Neural progenitor cell (in vitro differentiated cells): ENCODE data around the gene ADGRA1. TPM values are rescaled to one million over a fixed set of nuclear protein-coding genes. Genes with fewer than 3 reads are reported as not detected.
"Not testable (repeated sequence)": the region's sequence is repeated elsewhere in the genome, so short reads cannot be mapped to it uniquely, and the experiment has no call there.

Experiments
- DNase-seq: peaks from one replicate; pipeline ENCODE4 v3.0.0-alpha.2; 2016; ENCODE audit warnings: low spot score
- H2AFZ ChIP-seq: fragments of 200-600 bp; sonication (generic); replicated peaks from 2 replicates; pipeline ENCODE4 v1.6.1; 2016; ENCODE audit warnings: antibody characterized with exemption
- H3F3A ChIP-seq: fragments of 200-600 bp; sonication (generic); 2 replicates; pipeline ENCODE4 v1.6.1; 2016; ENCODE audit warnings: antibody characterized with exemption, low read depth
- H3K27ac ChIP-seq: fragments of 200-600 bp; sonication (generic); 2 replicates; pipeline ENCODE4 v1.5.1; 2016; ENCODE audit warnings: mild to moderate bottlenecking
- H3K27me3 ChIP-seq: fragments of 200-600 bp; sonication (generic); 2 replicates; pipeline ENCODE4 v1.6.1; 2016; ENCODE audit warnings: mild to moderate bottlenecking, moderate library complexity
- H3K36me3 ChIP-seq: fragments of 200-600 bp; sonication (generic); 2 replicates; pipeline ENCODE4 v1.5.1; 2016
- H3K4me1 ChIP-seq: fragments of 200-600 bp; sonication (generic); 2 replicates; pipeline ENCODE4 v1.6.1; 2016; ENCODE audit warnings: mixed run types
- H3K4me2 ChIP-seq: fragments of 200-600 bp; sonication (generic); 2 replicates; pipeline ENCODE4 v1.6.1; 2016
- H3K4me3 ChIP-seq: fragments of 200-600 bp; sonication (generic); 2 replicates; pipeline ENCODE4 v1.5.1; 2016
- H3K79me2 ChIP-seq: fragments of 200-600 bp; sonication (generic); 2 replicates; pipeline ENCODE4 v1.6.1; 2016; ENCODE audit warnings: low read depth
- H3K9ac ChIP-seq: fragments of 200-600 bp; sonication (generic); 2 replicates; pipeline ENCODE4 v1.6.1; 2016
- H3K9me3 ChIP-seq: fragments of 200-600 bp; sonication (generic); 2 replicates; pipeline ENCODE4 v1.5.1; 2016; ENCODE audit warnings: low read depth
- H4K20me1 ChIP-seq: fragments of 200-600 bp; sonication (generic); 2 replicates; pipeline ENCODE4 v1.6.1; 2016; ENCODE audit warnings: low read depth
- H3K27ac Mint-ChIP-seq: 3 replicates; pipeline ENCODE4 v1.8.0; 2021; ENCODE audit warnings: mixed read lengths
- H3K27me3 Mint-ChIP-seq: 2 replicates; pipeline ENCODE4 v1.8.0; 2022; ENCODE audit warnings: low read depth, mild to moderate bottlenecking, inconsistent platforms, moderate library complexity, mixed read lengths; ENCODE audit not compliant: insufficient read depth
- H3K36me3 Mint-ChIP-seq: 3 replicates; pipeline ENCODE4 v1.8.0; 2021; ENCODE audit warnings: mixed read lengths
- H3K4me1 Mint-ChIP-seq: 3 replicates; pipeline ENCODE4 v1.8.0; 2021; ENCODE audit warnings: mixed read lengths
- H3K4me3 Mint-ChIP-seq: 3 replicates; pipeline ENCODE4 v1.8.0; 2021; ENCODE audit warnings: mild to moderate bottlenecking, moderate library complexity, mixed read lengths
- H3K9me3 Mint-ChIP-seq: 3 replicates; pipeline ENCODE4 v1.8.0; 2020; ENCODE audit warnings: mixed read lengths
- EZH2 ChIP-seq: fragments of 200-600 bp; sonication (generic); IDR thresholded peaks from 2 replicates; pipeline ENCODE4 v1.6.1; 2017; ENCODE audit warnings: antibody characterized with exemption, mild to moderate bottlenecking, moderate library complexity
- EZH2phosphoT487 ChIP-seq: fragments of 200-600 bp; sonication (generic); IDR thresholded peaks from 2 replicates; pipeline ENCODE4 v1.6.1; 2017; ENCODE audit warnings: antibody characterized with exemption
- total RNA-seq: library from RNA; depleted of rRNA; stranded (reverse); fragments of >200 nt; gene quantifications from 2 replicates; pipeline ENCODE4 v1.2.3, GENCODE V29; 2015; ENCODE audit warnings: low replicate concordance
- TF ChIP-seq, protein P1 (sequence below): fragments of 200-600 bp; sonication (generic); IDR thresholded peaks from 2 replicates; pipeline ENCODE4 v1.5.1; 2017; ENCODE audit warnings: antibody characterized with exemption, mild to moderate bottlenecking

The ADGRA1 gene
- total RNA-seq, 1 donor from 2014 or later = not detected

- Mint-ChIP-seq H3K4me3 (no peak overlapping the region), H3K9me3 (peaks cover 19% of the 10 kb centered on the region), H3K27ac (no peak overlapping the region), H3K27me3 (peaks cover 22% of the 10 kb centered on the region), H3K4me1 (peaks cover 28% of the 10 kb centered on the region), H3K36me3 (no peaks in the 10 kb centered on the region)
- H3K27me3 ChIP-seq = no peaks in the 10 kb centered on the region
- peaks cover 23% of the 10 kb centered on the region for H3F3A ChIP-seq
- H3K79me2 ChIP-seq = no peaks in the 10 kb centered on the region
- H2AFZ ChIP-seq = no peak overlapping the region
- no peaks in the 10 kb centered on the region for H3K36me3 ChIP-seq
- DNase-seq = no peak
- peaks cover 14% of the 10 kb centered on the region for H3K4me1 ChIP-seq
- peaks cover 9% of the 10 kb centered on the region for H3K9me3 ChIP-seq
- H3K27ac ChIP-seq = no peak overlapping the region
- no peak overlapping the region for H3K9ac ChIP-seq
- H3K4me2 ChIP-seq = no peak overlapping the region
- no peak overlapping the region for H3K4me3 ChIP-seq
- H4K20me1 ChIP-seq = no peaks in the 10 kb centered on the region
- TF ChIP-seq EZH2phosphoT487 (no peak), EZH2 (no peak)
- TF ChIP-seq, protein P1, sequence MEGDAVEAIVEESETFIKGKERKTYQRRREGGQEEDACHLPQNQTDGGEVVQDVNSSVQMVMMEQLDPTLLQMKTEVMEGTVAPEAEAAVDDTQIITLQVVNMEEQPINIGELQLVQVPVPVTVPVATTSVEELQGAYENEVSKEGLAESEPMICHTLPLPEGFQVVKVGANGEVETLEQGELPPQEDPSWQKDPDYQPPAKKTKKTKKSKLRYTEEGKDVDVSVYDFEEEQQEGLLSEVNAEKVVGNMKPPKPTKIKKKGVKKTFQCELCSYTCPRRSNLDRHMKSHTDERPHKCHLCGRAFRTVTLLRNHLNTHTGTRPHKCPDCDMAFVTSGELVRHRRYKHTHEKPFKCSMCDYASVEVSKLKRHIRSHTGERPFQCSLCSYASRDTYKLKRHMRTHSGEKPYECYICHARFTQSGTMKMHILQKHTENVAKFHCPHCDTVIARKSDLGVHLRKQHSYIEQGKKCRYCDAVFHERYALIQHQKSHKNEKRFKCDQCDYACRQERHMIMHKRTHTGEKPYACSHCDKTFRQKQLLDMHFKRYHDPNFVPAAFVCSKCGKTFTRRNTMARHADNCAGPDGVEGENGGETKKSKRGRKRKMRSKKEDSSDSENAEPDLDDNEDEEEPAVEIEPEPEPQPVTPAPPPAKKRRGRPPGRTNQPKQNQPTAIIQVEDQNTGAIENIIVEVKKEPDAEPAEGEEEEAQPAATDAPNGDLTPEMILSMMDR = no peak
These were observed 62.5 kb downstream of the ADGRA1 start for GRCh38 chr10:133150226-133150625.

DNA sequence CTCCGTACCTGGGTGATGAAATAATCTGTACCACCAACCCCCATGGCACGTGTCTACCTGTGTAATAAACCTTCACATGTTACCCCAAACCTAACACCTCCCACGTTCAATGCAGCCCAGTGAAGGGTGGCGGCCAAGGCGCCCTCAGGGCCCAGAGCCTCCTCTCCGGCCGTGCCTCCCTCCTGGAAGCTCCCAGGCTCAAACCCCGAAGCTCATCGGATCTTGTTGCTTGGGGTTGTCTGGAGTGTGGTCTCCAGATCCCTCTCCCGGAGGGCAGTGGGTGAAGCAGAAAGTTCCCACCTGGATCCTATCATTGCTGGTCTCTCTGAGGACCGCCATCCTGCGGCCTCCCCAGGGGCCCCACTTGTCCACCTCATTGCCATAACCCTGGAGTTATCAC, 62.9 kb downstream of the ADGRA1 start:
- Histone ChIP-seq H3K79me2 (no peaks in the 10 kb centered on the region), H3K9me3 (peaks cover 9% of the 10 kb centered on the region), H3K27ac (no peak overlapping the region), H2AFZ (no peak overlapping the region), H3K9ac (no peak overlapping the region), H3K4me2 (no peak overlapping the region), H3F3A (peaks cover 23% of the 10 kb centered on the region), H3K4me3 (no peak overlapping the region), H3K36me3 (no peaks in the 10 kb centered on the region), H4K20me1 (no peaks in the 10 kb centered on the region), H3K27me3 (no peaks in the 10 kb centered on the region), H3K4me1 (peaks cover 14% of the 10 kb centered on the region)
- Mint-ChIP-seq H3K27ac (no peak overlapping the region), H3K36me3 (no peaks in the 10 kb centered on the region), H3K4me3 (no peak overlapping the region), H3K4me1 (peaks cover 27% of the 10 kb centered on the region), H3K27me3 (peaks cover 22% of the 10 kb centered on the region), H3K9me3 (peaks cover 19% of the 10 kb centered on the region)
- DNase-seq = no peak
- TF ChIP-seq EZH2 (no peak), EZH2phosphoT487 (no peak)
- TF ChIP-seq, protein P1 = no peak

- Histone ChIP-seq H3K4me3 (peak overlapping the region; percentile 0), H3K27ac (peak overlapping the region; percentile 2), H3F3A (peaks cover 23% of the 10 kb centered on the region), H3K4me1 (peaks cover 14% of the 10 kb centered on the region), H3K4me2 (peak overlapping the region; percentile 54)
- not testable (repeated sequence) for DNase-seq, H3K9me3 ChIP-seq, H4K20me1 ChIP-seq, H3K79me2 ChIP-seq, H3K36me3 ChIP-seq, H3K36me3 Mint-ChIP-seq, H3K27me3 ChIP-seq, H2AFZ ChIP-seq, H3K9ac ChIP-seq
- Mint-ChIP-seq H3K4me1 (peaks cover 27% of the 10 kb centered on the region), H3K9me3 (peaks cover 19% of the 10 kb centered on the region), H3K27me3 (peaks cover 22% of the 10 kb centered on the region), H3K27ac (peak overlapping the region; percentile 18), H3K4me3 (peak overlapping the region; percentile 63)
These were observed 63.3 kb downstream of the ADGRA1 start for GRCh38 chr10:133151071-133151470.

DNA sequence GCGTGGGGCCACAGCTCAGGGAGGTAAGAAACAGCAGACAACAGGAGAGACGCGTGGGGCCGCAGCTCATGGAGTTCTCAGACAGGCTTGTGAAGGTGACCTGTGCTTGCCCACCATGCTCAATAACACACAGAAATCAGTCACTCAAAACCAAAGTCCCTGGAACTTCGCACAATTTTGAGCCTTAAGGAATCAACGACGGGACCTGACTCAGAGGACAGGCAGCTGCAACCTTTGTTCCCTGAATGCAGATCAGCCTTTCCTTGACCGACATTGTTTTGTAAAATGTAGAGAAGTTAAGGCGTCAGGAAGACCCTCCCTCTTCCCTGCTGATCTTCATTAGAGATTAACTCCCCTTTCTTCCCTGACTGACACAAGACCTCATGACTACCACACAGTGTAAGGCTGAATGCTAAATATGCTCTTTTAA, 63.8 kb downstream of the ADGRA1 start:
- H3K79me2 ChIP-seq = no peaks in the 10 kb centered on the region
- H3K9ac ChIP-seq = no peak overlapping the region
- peak overlapping the region; percentile 18 for H3K27ac Mint-ChIP-seq
- TF ChIP-seq, protein P1 = no peak
- TF ChIP-seq EZH2 = no peak
- TF ChIP-seq EZH2phosphoT487 = no peak
- peak overlapping the region; percentile 54 for H3K4me2 ChIP-seq
- peaks cover 27% of the 10 kb centered on the region for H3K4me1 Mint-ChIP-seq
- peak overlapping the region; percentile 0 for H3K4me3 ChIP-seq
- H2AFZ ChIP-seq = no peak overlapping the region
- peaks cover 19% of the 10 kb centered on the region for H3K27me3 Mint-ChIP-seq
- DNase-seq = peak; percentile 79
- H3K9me3 Mint-ChIP-seq = peaks cover 19% of the 10 kb centered on the region
- peak overlapping the region; percentile 2 for H3K27ac ChIP-seq
- H3K36me3 ChIP-seq = no peaks in the 10 kb centered on the region
- H3K9me3 ChIP-seq = peaks cover 9% of the 10 kb centered on the region
- no peaks in the 10 kb centered on the region for H3K27me3 ChIP-seq
- peak overlapping the region; percentile 63 for H3K4me3 Mint-ChIP-seq
- H3K4me1 ChIP-seq = peaks cover 14% of the 10 kb centered on the region
- H3K36me3 Mint-ChIP-seq = no peaks in the 10 kb centered on the region
- no peaks in the 10 kb centered on the region for H4K20me1 ChIP-seq
- peaks cover 23% of the 10 kb centered on the region for H3F3A ChIP-seq
